ENCODE measurements around the gene C21orf58.

Gene C21orf58

DNA sequence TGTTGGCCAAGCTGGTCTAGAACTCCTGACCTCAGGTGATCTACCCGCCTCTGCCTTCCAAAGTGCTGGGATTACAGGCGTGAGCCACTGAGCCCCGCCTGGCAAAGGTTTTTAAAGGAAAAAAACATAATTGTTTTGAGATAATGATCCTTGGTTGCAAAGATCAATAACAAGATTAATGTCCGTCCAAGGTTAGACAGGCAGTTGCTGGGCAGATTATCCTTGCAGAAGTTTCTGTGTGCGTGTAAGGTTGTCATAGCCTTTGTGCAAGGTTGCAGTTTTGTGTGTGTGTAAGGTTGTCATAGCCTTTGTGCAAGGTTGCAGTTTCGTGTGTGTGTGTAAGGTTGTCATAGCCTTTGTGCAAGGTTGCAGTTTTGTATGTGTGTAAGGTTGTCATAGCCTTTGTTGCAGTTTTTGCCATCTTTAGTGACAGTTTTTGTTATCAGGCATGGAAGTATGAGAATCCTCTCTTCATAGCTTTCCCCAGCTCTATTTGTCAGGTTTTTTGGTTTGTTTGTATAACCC, 34.0 kb downstream of the C21orf58 start:
- no peak for DNase-seq

DNA sequence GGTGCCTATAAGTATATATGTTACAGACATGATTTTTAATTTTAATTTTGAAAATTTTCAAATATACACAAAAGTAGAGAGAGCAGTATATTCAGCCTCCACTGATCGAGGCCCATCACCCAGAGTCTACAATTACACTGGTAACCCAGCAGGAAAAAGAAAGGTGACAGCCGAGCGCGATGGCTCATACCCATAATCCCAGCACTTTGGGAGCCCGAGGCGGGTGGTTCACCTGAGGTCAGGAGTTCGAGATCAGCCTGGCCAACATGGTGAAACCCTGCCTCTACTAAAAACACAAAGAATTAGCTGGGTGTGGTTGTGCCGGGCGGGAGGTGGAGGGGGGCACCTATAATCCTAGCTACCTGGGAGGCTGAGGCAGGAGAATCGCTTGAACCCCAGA, 36.1 kb downstream of the C21orf58 start:
- DNase-seq, result no peak

DNA sequence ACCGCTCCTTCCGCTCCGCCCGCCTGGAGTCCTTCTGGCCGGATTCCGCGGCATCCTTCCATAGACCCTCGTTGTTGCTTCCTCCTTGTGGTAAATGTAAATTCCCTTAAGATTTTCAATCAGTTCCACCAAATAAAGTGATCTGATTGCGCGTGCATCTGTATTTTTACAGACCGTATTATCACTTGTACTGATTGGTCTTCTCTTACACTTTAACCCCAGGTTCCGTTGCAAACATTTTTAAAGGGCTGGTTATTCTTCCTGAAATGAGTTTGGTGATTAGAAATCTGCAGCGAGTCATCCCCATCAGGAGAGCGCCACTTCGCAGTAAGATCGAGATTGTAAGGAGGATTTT, 37.0 kb downstream of the C21orf58 start:
- DNase-seq, result no peak

DNA sequence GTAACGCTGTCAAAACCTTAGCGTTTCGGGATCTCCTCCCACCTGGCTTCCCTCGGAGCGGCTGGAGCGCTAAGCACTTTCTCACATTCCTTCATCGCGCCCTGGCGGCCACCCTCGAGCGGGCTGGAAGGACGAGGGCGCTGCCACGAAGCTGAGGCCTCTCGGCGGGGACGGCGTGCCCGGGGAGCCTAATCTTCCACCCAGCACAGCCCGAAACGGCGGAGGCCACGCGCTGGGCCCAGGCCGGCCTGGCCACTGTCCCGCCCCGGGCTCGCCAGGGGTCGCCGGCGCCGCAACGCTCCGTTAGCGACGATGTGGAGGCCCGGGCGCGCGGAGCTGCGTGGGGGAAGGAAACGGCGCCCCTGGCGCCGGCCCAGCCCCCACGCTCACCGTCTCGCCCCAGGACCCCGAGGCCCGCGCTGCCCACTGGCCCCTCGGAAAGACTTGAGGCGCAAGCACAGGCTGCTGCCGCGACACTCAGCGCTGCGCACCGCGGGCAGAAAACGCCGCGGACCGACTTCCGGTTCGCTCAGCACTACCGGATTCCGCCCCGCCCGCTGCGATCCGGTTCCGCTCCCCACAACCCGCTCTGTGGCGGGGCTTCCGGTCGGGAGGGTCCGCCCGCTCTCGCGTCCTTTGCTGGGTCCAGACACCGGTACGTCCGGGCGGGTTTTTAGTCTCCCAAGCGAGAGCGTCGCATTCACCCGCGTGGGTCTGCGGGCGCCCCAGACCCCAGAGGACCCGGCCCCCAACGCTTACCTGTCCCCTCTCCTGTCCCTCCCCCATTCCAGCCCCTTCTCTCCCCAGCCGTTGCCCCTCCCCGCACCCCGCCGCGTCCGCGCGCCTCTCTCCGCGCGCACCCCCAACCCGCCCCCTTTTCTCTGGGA, 37.7 kb downstream of the C21orf58 start, which contains the start of gene YBEY:
YBEY (plus strand) TSS at position 582 of the 887 bp plus-strand sequence. CDS start 572 bp downstream, outside the sequence.
- DNase-seq, result peak; percentile 25

DNA sequence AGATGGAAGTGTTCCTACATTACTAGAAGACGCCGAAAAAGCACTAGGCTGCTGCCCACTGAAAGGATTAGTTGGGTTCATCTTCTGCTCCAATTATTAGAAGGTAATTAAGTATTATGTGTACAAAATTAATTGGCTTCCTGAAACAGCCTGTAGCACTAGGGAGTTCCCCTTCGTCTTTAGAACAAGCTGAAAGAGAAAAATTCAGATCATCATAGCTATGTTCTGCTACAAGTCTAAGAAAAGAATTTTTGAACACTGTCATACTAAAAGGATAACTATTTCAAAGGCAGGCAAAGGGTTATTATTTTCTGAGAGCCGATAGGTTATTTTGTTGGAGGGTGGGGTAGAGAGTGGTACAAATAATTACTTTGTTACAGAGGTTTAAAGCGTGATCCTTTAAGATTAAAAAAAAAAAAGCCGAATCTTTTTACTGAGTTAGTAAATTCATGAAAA, 38.4 kb downstream of the C21orf58 start, which contains the start of gene MCM3AP:
MCM3AP (minus strand) TSS at position 406 of the 456 bp plus-strand sequence; CDS start at position 81, 325 bp downstream.
- no peak for DNase-seq

DNA sequence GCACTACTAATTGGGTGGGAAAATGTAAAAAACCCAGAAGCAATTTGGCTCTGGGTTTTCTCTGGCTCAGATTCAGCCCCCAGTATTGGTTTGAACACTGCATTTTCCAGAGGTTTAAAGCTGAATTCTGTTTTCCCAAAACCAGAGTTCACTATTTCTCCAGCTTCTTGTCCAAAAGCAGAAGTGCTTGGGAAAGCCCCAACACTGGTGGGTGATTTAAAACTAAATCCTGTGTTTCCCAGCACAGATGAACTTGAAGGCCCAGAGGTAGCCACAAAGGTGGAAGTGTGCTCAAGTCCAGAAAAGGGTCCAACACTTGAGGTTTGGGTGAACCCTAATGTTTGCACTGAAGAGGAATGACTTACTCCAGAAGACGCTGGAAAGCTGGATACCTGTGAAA, 38.9 kb downstream of the C21orf58 start:
- no peak for DNase-seq

DNA sequence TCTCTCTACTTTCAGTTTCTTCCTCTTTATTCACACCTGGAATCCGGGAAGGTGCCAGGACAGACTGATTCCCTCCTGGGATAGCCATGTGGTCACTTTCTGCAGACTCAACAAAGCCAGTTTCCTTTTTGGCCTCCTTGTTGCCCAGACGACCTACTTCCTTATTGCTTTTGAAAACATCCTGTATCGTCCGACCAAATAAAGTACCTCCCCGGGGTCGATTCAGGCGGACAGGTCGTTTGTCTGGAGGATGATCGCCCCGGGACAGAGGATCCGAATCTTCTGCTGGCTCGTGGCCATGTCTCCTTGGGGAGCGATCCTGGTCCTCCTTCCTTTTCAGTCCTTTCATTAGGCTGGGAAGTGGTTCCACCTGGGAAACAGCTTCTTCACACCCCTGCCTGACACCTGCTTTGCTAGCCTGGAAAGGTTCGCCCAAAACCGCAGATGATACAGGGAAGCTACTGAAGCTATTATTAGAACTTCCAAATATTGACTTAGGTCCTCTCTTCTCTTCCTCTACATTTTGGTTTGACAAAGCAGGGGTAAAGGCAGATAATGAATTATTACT, 39.5 kb downstream of the C21orf58 start:
- no peak for DNase-seq

DNA sequence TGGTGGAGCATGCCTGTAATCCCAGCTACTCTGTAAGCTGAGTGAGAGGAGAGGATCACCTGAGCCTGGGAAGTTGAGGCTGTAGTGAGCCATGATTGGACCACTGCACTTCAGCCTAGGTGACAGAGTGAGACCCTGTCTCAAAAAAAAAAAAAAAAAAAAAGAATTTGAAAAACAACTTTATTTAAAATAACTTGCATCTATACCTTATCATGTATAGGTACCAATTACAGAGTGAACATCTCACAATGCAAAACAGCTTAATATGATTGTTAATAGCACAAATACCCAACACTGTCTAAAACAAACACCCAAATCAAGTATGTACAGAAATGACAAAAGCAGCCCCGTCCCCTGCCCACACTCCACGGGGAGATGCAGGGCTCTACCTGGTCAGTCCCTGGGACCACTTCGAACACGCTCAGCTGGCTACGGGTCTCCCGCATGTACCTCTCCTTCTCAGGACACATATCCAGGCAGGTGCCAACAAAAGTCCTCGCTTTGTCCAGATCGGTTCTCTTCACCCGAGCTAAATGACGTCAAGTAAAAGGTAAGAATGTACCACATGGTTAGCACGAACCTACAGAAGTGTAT, 48.8 kb downstream of the C21orf58 start:
- DNase-seq, result no peak

DNA sequence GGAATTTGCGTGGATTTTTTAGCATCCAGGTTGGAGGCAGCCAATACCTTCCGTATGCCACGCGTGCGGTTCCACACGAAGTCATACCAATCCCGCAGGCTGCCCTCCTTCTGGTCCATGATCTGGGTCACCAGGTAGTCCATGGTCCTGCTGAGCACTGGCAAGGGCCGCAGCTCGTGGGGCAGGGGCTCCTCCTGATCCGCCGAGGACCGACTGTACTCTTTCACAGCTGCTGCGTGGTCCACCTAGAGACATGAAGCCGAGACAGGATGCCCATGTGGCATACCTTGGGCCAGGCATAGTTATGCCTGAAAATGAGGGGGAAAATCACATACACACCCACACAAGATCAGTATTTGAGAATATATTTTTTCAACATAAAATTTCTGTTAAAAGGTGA, 50.3 kb downstream of the C21orf58 start:
- no peak for DNase-seq

DNA sequence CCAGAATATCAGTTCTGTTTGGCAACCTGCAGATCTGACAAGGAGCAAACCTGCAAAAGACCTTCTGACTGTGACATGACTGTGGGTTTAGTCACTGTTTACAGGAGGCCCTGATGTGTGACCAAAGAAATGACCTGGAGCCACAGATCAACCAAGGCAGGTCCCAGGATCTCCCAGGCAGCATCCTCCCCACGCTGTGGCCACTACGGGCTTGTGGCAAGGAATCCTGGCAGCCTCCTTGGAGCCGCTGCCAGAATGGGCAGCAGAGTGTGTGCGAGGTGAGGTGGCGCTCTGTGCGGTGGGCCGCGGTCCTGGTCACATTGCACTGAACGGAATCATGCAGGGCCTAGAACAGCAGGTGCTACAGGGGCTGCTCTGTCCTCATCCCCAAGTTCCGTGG, 54.2 kb downstream of the C21orf58 start:
- no peak for DNase-seq

DNA sequence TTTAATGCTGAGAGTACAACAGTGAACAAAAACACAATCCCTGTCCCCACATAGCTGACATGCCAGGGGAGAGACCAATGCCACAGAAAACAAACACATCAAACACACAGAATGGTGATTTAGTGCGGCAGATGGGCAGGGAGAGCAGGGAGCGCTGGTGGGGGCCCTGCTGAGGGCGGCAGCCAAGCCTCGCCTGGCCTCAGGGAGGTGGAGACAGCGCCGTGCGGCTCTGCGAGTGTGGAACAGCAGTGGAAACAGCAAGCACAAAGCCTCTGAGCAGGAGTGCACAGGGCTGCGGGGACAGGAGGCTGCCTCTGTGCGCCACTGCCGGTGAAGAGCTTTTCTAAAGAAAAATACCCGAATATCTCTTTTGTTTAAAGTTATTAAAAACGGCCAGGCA, 55.3 kb downstream of the C21orf58 start:
- DNase-seq, result no peak

DNA sequence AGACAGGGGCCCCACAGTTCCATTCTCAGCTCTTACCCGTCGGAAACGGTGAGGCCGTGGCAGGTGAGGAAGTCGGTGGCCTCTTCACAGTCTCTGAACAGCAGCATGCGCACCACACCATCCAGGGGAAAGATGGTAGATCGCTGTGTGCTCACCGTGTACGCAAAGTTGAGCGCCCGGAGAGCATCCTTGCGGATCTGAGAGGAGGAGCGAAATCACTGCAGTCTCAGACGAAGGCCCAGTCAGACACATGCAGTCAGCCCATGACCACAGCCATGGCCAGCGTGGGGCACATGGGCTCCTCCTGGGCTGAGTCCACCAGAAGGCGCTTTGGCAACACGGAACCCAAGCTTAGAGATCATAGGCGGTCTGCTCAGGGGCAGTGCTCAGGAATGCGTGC, 56.7 kb downstream of the C21orf58 start:
- no peak for DNase-seq

DNA sequence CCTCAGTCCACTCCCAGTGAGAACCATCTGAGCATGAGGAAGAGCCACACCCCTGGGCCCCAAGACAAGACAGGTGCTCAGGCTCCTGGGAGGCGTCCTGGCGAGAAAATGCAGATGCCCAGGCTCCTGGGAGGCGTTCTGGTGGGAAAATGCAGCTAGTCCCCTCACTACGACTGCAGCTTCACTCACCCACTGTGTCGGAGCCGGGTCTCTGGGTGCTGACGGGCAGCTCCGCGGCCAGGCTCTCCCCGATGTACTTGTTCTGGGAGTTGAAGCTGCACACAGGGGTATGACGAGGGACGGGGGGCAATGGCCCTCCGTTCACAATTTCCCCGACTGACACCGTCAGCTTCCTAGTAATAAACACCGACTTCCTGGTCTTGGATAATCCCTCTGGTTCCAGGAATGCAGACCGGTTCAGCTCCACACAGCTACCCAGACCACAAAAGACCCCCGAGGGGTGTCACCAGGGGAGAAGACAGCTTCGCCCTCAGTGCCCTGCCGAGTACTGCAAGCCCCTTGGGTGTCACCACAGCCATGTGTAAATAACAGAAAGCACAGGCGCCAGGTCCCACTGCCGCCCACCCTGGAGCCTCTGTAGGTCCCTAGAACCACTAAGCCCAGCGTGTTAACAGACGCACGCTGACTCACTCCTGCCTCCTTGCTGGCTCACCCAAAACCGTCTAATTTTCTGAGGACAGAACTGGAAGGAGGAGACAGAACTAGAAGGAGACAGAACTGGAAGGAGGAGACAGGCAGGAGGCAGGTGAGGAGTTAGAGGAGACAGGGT, 57.7 kb downstream of the C21orf58 start:
- DNase-seq, result no peak

DNA sequence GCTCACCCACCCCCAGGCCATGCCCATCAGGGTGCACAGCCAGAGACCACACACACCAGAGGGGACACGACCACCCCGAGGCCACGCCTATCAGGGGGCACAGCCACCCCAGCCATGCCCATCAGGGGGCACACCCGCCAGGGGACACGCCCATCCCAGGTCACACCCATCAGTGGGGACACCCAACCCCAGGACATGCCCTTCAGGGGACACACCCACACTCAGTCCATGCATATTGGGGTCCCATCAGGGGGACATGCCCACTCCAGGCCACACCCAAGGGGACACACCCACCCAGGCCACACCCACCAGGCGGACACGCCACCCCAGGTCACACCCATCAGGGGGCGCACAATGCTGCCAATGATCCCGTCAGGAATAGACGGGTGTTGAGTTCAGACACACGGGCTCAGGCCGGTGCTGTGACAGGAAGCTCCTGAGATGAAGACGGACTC, 59.0 kb downstream of the C21orf58 start:
- no peak for DNase-seq

DNA sequence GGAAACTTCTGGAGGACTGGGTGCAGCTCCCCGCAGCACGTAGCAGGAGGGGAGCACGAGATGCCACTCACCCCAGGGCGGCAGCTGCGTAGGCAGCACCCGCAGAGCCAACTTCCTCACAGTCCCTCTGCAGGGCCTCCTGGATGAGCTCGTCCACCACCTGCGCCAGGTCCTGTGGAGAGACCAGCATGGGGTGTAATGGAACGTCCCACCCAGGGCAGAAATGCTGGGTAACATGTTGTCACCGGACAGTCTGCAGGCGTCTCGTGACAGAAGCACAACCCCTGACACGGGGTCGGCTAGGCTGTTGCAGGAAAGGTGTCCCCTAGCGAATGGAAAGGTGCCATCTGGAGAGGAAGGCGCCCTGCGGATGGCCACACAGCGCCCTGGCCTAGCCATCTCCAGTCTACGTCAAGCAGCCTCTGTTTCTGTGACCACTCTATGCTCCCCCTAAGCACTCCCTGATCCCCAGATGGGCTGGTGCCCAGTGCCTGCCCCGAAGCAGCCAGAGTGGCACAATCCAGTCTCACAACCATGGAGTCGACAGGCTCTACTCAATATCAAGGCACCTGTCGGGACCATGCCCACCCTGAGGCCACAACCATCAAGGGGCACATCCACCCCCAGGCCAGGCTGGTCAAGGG, 59.5 kb downstream of the C21orf58 start:
- DNase-seq, result no peak

DNA sequence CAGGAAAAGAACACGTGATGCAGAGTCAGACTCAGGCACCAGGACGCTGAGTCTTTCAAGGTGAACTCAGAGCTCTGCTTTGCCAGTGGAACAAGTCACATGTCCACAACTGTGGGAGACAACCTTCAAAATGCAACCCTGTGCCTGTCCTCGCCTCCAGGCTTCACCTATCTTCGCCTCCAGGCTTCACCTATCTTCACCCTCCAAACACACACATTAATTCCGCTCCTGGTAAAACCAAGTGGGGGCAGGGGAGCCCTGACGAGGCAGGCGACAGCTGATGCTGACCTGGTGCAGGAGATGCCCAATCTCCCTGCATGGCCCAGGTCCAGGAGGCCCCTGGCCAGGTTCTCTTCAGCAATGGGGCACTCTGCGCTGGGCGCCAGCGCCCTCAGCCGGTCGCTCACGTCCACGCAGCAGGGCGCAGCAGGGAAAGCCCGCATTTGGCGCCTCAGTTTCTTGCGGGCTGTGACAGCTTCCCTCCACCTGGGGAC, 67.1 kb downstream of the C21orf58 start:
- no peak for DNase-seq

DNA sequence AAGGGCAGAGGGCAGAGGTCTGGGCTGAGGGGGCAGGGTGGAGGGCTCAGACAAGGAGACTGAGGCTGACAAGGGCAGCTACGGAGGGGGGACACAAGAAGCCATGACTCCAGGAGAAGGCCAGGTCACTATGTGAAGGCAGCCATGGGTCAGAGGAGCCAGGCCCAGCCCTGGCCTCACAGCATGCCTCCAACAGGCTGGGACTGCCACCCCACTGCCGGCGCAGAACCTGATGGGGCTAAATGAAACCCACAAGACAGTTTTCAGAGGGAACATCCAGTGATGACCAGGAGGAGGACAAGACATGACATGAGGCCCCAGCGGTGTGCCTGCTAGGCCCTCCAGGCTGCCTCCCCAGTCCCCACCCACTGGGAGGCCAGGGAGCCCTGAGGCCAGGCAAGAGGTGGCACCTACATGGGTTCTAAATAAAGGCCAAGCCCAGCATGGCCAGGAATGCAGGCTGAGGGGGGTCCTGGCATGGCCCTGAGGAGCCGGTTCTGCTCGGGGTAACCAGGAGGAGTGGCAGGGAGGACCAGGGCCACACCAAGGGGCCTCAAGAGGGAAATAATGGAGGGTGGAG, 67.8 kb downstream of the C21orf58 start:
- no peak for DNase-seq

DNA sequence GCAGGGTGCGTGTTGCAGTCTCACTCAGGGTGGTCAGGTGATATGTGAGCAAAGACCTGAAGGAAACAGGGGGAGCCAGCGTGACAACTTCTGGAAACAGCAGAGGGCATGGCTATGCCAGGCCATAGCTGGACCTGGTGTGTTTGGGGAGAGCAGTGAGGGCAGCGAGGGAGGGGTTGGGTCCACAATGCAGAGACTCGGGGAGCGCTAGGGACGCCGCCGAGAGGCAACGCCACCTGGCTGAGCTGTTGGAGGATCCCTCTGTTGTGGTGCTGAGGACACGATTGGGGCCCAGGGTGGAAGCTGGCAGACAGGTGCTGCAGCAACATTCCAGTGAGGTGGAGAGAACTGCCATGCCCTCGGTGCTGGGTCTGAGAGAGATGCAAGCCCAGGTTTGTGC, 68.5 kb downstream of the C21orf58 start:
- no peak for DNase-seq

DNA sequence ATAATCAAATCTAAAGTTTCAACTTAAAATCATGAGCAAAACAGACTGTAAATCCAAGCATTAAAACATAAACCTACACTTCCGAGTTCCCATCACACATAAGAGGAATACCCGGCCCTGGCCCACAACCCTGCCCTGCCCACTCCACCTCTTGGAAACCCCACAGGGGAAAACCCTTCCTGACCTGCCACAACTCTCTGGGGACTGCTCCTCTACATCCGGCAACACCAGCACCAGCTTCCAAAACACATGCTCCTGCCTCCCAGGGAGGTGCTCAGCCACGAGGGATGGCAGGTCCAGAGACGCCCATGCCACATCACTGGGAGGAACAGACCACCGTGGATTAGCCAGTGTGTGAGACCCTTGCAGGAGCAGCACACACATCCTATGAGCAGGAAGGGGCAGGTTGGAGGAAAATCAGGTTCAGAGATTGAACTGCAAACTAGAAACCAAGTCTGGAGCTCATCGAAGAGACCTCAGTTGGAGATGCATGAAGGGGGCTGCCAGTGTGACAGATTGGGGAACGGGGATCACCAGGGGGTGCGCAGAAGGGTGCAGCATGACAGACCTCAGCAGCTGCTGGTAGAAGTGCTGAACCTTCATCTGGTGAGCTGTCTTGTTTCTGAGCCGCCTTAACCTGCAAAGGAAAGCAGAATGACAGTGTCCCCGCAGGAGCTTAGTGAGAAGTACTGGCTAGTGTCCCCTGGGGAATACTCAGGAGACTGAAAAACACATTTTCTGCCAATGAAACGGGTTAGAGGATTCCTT, 69.3 kb downstream of the C21orf58 start:
- DNase-seq, result no peak

DNA sequence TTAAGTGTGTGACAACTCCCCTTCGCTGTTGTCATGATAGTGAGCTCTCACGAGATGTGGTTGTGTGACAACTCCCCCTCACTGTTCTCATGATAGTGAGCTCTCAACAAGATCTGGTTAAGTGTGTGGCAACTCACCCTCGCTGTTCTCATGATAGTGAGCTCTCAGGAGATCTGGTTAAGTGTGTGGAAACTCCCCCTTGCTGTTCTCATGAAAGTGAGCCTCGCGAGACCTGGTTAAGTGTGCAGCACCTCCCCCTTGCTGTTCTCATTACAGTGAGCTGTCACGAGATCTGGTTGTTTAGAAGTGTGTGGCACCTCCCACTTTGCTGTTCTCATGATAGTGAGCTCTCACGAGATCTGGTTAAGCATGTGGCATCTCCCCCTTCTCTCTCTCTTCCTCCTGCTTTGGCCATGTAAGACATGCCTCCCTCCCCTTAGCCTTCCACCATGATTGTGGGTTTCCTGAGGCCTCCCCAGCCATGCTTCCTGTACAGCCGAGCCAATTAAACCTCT, 70.0 kb downstream of the C21orf58 start:
- DNase-seq, result peak; percentile 77

DNA sequence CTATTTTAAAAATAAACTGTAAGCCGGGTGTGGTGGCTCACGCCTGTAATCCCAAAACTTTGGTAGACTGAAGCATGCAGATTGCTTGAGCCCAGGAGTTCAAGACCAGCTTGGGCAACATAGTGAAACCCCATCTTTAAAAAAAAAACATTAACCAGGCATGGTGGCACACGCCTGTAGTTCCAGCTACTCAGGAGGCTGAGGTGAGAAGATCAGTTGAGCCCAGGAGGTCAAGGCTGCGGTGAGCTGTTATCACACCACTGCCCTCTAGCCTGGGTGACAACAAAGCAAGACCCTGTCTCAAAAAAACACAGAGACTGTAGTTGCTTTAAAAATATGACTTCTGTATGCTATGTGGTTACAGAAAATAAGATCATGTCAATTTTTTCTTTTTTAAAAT, 70.8 kb downstream of the C21orf58 start:
- DNase-seq, result no peak
